C4-2B (cell line): ENCODE data around the gene DMTF1.
A peak's percentile ranks its signal among the peaks of the same experiment; 100 is the strongest.
"Not testable (repeated sequence)": the region's sequence is repeated elsewhere in the genome, so short reads cannot be mapped to it uniquely, and the experiment has no call there.

Experiments used
- H3K27ac ChIP-seq: fragments of 450-650 bp; 2 replicates; pipeline ENCODE4 v1.5.1; 2017
- ZFX ChIP-seq: fragments of 450-650 bp; IDR thresholded peaks from 2 replicates; pipeline ENCODE4 v1.6.1; 2017
- TF ChIP-seq, protein P1 (sequence below): fragments of 450-650 bp; conservative IDR thresholded peaks from 2 replicates; pipeline ENCODE4 v1.5.1; 2017; ENCODE audit warnings: mild to moderate bottlenecking

DMTF1 gene

DNA sequence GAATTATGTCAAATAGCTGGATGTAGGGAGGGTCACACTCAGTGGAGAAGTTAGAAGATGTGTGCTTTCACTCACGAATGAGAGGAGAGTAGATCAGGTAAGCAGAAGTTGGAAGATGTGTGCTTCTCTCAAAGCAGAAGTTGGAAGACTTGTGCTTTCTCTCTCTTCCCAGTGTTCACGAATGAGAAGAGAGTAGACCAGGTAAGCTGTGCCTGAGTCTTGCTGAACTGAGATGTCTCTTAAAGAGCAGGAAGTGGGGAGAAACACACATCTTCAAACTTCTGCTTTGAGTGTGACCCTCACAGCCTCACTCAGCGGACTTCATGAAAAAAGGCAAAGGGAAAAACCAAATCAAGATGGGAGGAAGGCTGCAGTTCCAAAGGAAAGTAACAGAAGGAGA, 74.2 kb downstream of the DMTF1 start:
- TF ChIP-seq, protein P1, sequence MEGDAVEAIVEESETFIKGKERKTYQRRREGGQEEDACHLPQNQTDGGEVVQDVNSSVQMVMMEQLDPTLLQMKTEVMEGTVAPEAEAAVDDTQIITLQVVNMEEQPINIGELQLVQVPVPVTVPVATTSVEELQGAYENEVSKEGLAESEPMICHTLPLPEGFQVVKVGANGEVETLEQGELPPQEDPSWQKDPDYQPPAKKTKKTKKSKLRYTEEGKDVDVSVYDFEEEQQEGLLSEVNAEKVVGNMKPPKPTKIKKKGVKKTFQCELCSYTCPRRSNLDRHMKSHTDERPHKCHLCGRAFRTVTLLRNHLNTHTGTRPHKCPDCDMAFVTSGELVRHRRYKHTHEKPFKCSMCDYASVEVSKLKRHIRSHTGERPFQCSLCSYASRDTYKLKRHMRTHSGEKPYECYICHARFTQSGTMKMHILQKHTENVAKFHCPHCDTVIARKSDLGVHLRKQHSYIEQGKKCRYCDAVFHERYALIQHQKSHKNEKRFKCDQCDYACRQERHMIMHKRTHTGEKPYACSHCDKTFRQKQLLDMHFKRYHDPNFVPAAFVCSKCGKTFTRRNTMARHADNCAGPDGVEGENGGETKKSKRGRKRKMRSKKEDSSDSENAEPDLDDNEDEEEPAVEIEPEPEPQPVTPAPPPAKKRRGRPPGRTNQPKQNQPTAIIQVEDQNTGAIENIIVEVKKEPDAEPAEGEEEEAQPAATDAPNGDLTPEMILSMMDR: no peak
- no peak for TF ChIP-seq ZFX
- no peak overlapping the region for H3K27ac ChIP-seq

DNA sequence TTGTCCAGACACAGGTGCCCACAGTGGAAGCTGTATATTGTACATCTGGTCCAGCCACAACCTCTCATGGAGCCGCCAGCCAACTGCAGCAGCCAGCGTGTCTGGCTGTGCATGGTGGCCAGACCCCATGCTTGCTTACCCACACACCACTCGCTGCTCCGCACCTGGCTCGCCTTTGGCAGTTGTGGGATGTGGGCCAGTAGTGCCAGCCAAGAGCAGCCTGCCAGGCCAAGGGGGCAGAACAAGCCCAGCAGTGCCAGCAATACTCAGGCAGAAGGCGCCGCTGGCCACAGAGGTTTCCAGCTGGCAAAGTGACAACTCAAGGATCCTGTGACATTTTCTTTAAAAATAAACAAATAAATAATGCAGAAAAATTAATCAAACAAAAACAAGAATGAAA, 79.0 kb downstream of the DMTF1 start:
- TF ChIP-seq ZFX: no peak
- TF ChIP-seq, protein P1: no peak
- H3K27ac ChIP-seq: peak overlapping the region; percentile 1; the same call in 1 of the 2 replicates

DNA sequence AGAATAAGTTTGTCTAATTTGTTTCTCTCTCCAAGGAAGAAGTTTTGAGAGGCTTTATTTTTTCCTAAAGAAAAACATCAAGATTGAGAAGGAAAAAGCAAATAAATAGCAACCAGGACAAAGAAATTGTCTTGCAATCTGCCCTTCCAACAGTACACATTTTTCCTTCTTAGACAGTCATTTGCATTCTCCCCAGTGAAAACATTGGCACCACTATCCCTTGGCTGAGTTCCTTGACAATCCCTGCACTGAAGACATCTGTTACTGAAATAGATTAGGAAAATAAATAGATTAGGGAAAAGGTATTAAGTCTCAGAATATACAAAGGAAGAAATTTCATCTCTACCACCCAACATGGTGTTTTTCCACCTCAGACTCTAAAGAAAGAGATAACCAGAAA, 79.5 kb downstream of the DMTF1 start:
- no peak overlapping the region for H3K27ac ChIP-seq
- TF ChIP-seq ZFX: no peak
- TF ChIP-seq, protein P1: no peak

DNA sequence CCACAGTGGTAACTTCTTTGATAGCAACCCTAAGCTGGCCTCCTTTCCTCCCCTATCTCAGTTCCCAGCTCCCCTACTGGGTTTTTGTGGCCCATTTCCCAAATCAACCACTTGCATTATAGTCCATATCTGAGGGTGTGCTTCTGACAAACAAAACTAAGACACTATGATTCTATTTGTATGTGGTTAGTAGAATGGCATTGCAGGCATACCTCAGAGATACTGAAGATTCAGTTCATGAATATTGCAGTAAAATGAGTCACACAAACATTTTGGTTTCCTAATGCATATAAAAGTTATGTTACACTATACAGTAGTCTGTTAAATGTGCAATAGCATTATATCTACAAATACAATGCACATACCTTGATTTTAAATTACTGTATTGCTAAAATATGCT, 82.7 kb downstream of the DMTF1 start:
- TF ChIP-seq, protein P1: no peak
- TF ChIP-seq ZFX: no peak
- no peak overlapping the region for H3K27ac ChIP-seq

DNA sequence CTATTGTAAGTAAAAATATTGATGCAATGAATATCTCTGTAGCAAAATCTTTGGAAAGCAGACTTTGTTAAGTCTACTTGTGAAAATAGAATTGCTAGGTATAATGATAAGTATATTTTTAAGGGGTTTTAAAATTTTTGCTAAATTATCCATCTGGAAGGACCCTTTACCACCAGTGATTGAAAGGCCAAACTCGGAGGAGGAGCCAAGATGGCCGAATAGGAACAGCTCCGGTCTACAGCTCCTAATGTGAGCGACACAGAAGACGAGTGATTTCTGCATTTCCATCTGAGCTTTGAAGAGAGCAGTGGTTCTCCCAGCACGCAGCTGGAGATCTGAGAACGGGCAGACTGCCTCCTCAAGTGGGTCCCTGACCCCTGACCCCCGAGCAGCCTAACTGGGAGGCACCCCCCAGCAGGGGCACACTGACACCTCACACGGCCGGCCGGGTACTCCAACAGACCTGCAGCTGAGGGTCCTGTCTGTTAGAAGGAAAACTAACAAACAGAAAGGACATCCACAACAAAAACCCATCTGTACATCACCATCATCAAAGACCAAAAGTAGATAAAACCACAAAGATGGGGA, 86.3 kb downstream of the DMTF1 start:
- H3K27ac ChIP-seq: not testable (repeated sequence)

DNA sequence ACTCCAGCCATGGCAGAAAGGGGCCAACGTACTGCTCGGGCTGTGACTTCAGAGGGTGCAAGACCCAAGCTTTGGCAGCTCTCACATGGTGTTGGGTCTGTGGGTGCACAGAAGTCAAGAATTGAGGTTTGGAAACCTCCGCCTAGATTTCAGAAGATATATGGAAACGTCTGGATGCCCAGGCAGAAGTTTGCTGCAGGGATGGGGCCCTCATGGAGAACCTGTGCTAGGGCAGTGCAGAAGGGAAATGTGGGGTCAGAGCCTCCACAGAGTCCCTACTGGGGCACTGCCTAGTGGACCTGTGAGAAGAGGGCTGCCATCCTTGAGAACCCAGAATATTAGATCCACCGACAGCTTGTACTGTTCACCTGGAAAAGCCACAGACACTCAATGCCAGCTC, 93.4 kb downstream of the DMTF1 start:
- H3K27ac ChIP-seq: not testable (repeated sequence)
